H9 (cell line): ENCODE results near the gene FAM221B. TPM values are rescaled to one million over a fixed set of nuclear protein-coding genes. Genes with fewer than 3 reads are reported as not detected.

Experiments
- DNase-seq: peaks from one replicate; pipeline ENCODE4 v3.0.0-alpha.2; 2017
- H2AFZ ChIP-seq: one replicate; pipeline ENCODE4 v1.6.1; 2013; ENCODE audit warnings: mild to moderate bottlenecking, low read length, control low read depth, moderate library complexity
- H2AK5ac ChIP-seq: 2 replicates; pipeline ENCODE4 v1.6.1; 2013; ENCODE audit warnings: low read length, control low read depth, mixed read lengths; ENCODE audit not compliant: insufficient read length
- H2BK120ac ChIP-seq: one replicate; pipeline ENCODE4 v1.6.1; 2013; ENCODE audit warnings: low read depth, mild to moderate bottlenecking, low read length, control low read depth, inconsistent platforms; ENCODE audit not compliant: poor library complexity, severe bottlenecking
- H2BK12ac ChIP-seq: 2 replicates; pipeline ENCODE4 v1.6.1; 2013; ENCODE audit warnings: low read length, control low read depth, mixed read lengths, low read depth; ENCODE audit not compliant: insufficient read length
- H2BK15ac ChIP-seq: 2 replicates; pipeline ENCODE4 v1.6.1; 2013; ENCODE audit warnings: low read depth, low read length, control low read depth
- H2BK20ac ChIP-seq: one replicate; pipeline ENCODE4 v1.6.1; 2013; ENCODE audit warnings: low read depth, mild to moderate bottlenecking, low read length, control low read depth, inconsistent platforms; ENCODE audit not compliant: poor library complexity, severe bottlenecking
- H2BK5ac ChIP-seq: 2 replicates; pipeline ENCODE4 v1.6.1; 2013; ENCODE audit warnings: low read length, control low read depth, mixed read lengths; ENCODE audit not compliant: insufficient read length
- H3K14ac ChIP-seq: 2 replicates; pipeline ENCODE4 v1.6.1; 2013; ENCODE audit warnings: low read length, control low read depth; ENCODE audit not compliant: insufficient read depth
- H3K18ac ChIP-seq: 2 replicates; pipeline ENCODE4 v1.6.1; 2013; ENCODE audit warnings: low read depth, mild to moderate bottlenecking, mixed read lengths, low read length, control low read depth; ENCODE audit not compliant: insufficient read length
- H3K23ac ChIP-seq: 2 replicates; pipeline ENCODE4 v1.6.1; 2013; ENCODE audit warnings: low read length, control low read depth, mixed read lengths, low read depth; ENCODE audit not compliant: insufficient read length
- H3K23me2 ChIP-seq: 2 replicates; pipeline ENCODE4 v1.6.1; 2013; ENCODE audit warnings: low read depth, mild to moderate bottlenecking, mixed read lengths, low read length, control low read depth; ENCODE audit not compliant: insufficient read length, poor library complexity, severe bottlenecking
- H3K27ac ChIP-seq: 2 replicates; pipeline ENCODE4 v1.5.1; 2013; ENCODE audit warnings: low read length, control low read depth, mixed read lengths, low read depth; ENCODE audit not compliant: insufficient read length
- H3K27me3 ChIP-seq: 2 replicates; pipeline ENCODE4 v1.6.1; 2013; ENCODE audit warnings: low read length, control low read depth, inconsistent platforms; ENCODE audit not compliant: insufficient read depth
- H3K4ac ChIP-seq: 2 replicates; pipeline ENCODE4 v1.6.1; 2013; ENCODE audit warnings: low read depth, mild to moderate bottlenecking, control low read depth, inconsistent platforms, low read length, moderate library complexity
- H3K4me1 ChIP-seq: 2 replicates; pipeline ENCODE4 v1.6.1; 2013; ENCODE audit warnings: low read length, control low read depth, inconsistent platforms; ENCODE audit not compliant: insufficient read depth
- H3K4me2 ChIP-seq: 2 replicates; pipeline ENCODE4 v1.6.1; 2013; ENCODE audit warnings: low read length, control low read depth, mixed read lengths; ENCODE audit not compliant: insufficient read length, insufficient read depth
- H3K56ac ChIP-seq: 2 replicates; pipeline ENCODE4 v1.6.1; 2013; ENCODE audit warnings: low read depth, mild to moderate bottlenecking, mixed read lengths, low read length, control low read depth; ENCODE audit not compliant: insufficient read length
- H3K79me1 ChIP-seq: 2 replicates; pipeline ENCODE4 v1.6.1; 2013; ENCODE audit warnings: low read depth, mild to moderate bottlenecking, moderate library complexity, low read length, control low read depth, inconsistent platforms; ENCODE audit not compliant: insufficient read depth, poor library complexity, severe bottlenecking
- H3K79me2 ChIP-seq: 2 replicates; pipeline ENCODE4 v1.6.1; 2013; ENCODE audit warnings: low read length, control low read depth, inconsistent platforms; ENCODE audit not compliant: insufficient read depth
- H3K9ac ChIP-seq: 2 replicates; pipeline ENCODE4 v1.6.1; 2013; ENCODE audit warnings: low read length, control low read depth, mixed read lengths; ENCODE audit not compliant: insufficient read length; ENCODE audit errors: extremely low read depth
- H3K9me3 ChIP-seq: one replicate; pipeline ENCODE4 v1.6.1; 2013; ENCODE audit warnings: low read depth, low read length, inconsistent platforms; ENCODE audit not compliant: control insufficient read depth
- H3T11ph ChIP-seq: one replicate; pipeline ENCODE4 v1.6.1; 2013; ENCODE audit warnings: mild to moderate bottlenecking, low read length, control low read depth, inconsistent platforms
- H4K20me1 ChIP-seq: one replicate; pipeline ENCODE4 v1.6.1; 2013; ENCODE audit not compliant: control insufficient read depth, insufficient read length, insufficient read depth
- H4K5ac ChIP-seq: 2 replicates; pipeline ENCODE4 v1.6.1; 2013; ENCODE audit warnings: low read depth, mild to moderate bottlenecking, mixed read lengths, low read length, control low read depth; ENCODE audit not compliant: insufficient read length
- H4K8ac ChIP-seq: replicated peaks from 2 replicates; pipeline ENCODE4 v1.6.1; 2013; ENCODE audit warnings: low read length, control low read depth, mixed read lengths, low read depth; ENCODE audit not compliant: insufficient read length
- H4K91ac ChIP-seq: 2 replicates; pipeline ENCODE4 v1.6.1; 2013; ENCODE audit warnings: low read depth, mild to moderate bottlenecking, moderate library complexity, mixed read lengths, low read length, control low read depth; ENCODE audit not compliant: insufficient read length
- H3K27ac Mint-ChIP-seq, 3 experiments: 2 replicates in 2 of 3; 3 replicates in 1 of 3; pipeline ENCODE4 v1.8.0; 2020 to 2021; ENCODE audit warnings: mixed read lengths in 3 of 3, mild to moderate bottlenecking in 1 of 3, moderate library complexity in 1 of 3
- H3K27me3 Mint-ChIP-seq: 2 replicates; pipeline ENCODE4 v1.8.0; 2021; ENCODE audit warnings: low read depth, mild to moderate bottlenecking, moderate library complexity, mixed read lengths
- H3K36me3 Mint-ChIP-seq, 3 experiments: 2 replicates in 2 of 3; 3 replicates in 1 of 3; pipeline ENCODE4 v1.8.0; 2020 to 2021; ENCODE audit warnings: low read depth in 3 of 3, mixed read lengths in 3 of 3; ENCODE audit not compliant: insufficient read depth in 1 of 3
- H3K4me1 Mint-ChIP-seq, 2 experiments: 2 replicates each; pipeline ENCODE4 v1.8.0; 2020; ENCODE audit warnings: mixed read lengths in 2 of 2
- H3K4me3 Mint-ChIP-seq, 2 experiments: 2 replicates in 1 of 2; 3 replicates in 1 of 2; pipeline ENCODE4 v1.8.0; 2020 to 2021; ENCODE audit warnings: mild to moderate bottlenecking in 2 of 2, mixed read lengths in 2 of 2, moderate library complexity in 1 of 2
- H3K9me3 Mint-ChIP-seq, 2 experiments: 2 replicates in 1 of 2; 3 replicates in 1 of 2; pipeline ENCODE4 v1.8.0; 2020; ENCODE audit warnings: mild to moderate bottlenecking in 2 of 2, mixed read lengths in 2 of 2, moderate library complexity in 1 of 2
- CTCF ChIP-seq: fragments of 200-600 bp; sonication (generic); conservative IDR thresholded peaks from 3 replicates; pipeline ENCODE4 v1.8.0; 2021; ENCODE audit warnings: antibody characterized with exemption, mild to moderate bottlenecking
- WGBS: extraction: QIAGEN DNeasy Blood & Tissue Kit; methylation state at CpG from one replicate; pipeline ENCODE4 v1.1.7; 2013; ENCODE audit warnings: missing lambda C conversion rate, low lambda C conversion rate, mixed read lengths; ENCODE audit not compliant: insufficient read length; ENCODE audit errors: extremely low coverage; 5-methylcytosine and 5-hydroxymethylcytosine counted together
- long read RNA-seq: library from polyadenylated mRNA; unstranded; transcript quantifications from one replicate; pipeline ENCODE4 v2.0.0, GENCODE V29; 2020
- total RNA-seq: library from RNA; stranded (reverse); gene quantifications from 2 replicates; pipeline ENCODE4 v1.2.1, GENCODE V29; 2021

The FAM221B gene, protein sequence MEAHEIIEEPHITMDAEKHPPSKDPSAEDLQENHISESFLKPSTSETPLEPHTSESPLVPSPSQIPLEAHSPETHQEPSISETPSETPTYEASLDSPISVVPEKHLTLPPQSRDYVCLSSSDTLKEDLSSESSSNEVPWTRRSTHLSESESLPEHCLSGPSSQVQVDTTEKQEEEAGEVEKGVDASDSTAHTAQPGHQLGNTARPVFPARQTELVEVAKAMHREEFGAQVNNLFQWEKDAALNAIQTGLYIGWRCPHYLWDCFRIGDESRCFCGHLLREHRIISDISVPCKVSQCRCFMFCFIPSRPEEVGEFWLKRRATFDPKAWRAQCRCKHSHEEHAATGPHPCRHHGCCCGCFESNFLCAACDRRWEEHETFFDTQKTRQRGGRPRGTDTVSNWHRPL
- total RNA-seq, result not detected in 2 replicates
- long read RNA-seq, result 0 reads

DNA sequence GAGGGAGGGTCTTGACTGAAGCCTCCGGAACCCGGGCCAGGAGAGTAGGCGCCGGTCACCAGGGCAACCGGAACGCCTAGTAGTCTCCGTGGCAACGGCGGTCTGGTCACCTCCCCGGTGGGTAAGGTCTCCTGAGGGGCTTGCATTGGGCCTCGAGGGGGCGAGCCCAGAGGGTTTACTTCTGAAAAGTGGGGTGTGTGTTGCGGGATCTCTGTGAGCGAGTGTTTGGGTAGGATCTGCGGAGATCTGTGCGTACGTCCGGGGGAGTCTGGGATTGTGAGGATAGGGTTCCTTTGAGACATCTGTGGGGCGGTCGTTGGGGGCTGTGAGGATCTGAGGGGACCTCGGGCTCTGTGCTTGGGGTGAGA is at the start of gene FAM221B:
Gene FAM221B (minus strand): TSS at position 17 of the 368 bp plus-strand sequence. CDS start 2,571 bp downstream, outside the sequence.
- H3K27ac Mint-ChIP-seq, result peak within 1 kb of the TSS; percentile 65 to 95 (median 94); a peak in 6 of 7 replicates
- peaks cover 29 to 32% of the 10 kb centered on the region in 2 experiments for H3K4me1 Mint-ChIP-seq
- Histone ChIP-seq H3K4ac (no peak within 1 kb of the TSS), H3K9me3 (no peaks in the 10 kb centered on the region), H2AFZ (peak within 1 kb of the TSS; percentile 97), H3K14ac (peak within 1 kb of the TSS; percentile 67; the same call in 1 of the 2 replicates), H3T11ph (no peak within 1 kb of the TSS), H2BK12ac (no peak within 1 kb of the TSS), H4K20me1 (no peaks in the 10 kb centered on the region), H4K8ac (no peak within 1 kb of the TSS), H3K9ac (peak within 1 kb of the TSS; percentile 66), H2BK15ac (no peak within 1 kb of the TSS), H3K79me2 (no peaks in the 10 kb centered on the region), H3K4me2 (peak within 1 kb of the TSS; percentile 77), H3K56ac (no peak within 1 kb of the TSS), H3K23ac (no peak within 1 kb of the TSS), H3K79me1 (no peaks in the 10 kb centered on the region), H2BK5ac (no peak within 1 kb of the TSS), H4K5ac (no peak within 1 kb of the TSS), H2BK20ac (no peak within 1 kb of the TSS), H2AK5ac (no peak within 1 kb of the TSS), H3K27ac (no peak within 1 kb of the TSS), H2BK120ac (no peak within 1 kb of the TSS), H4K91ac (no peak within 1 kb of the TSS), H3K23me2 (peaks cover 12% of the 10 kb centered on the region), H3K4me1 (peaks cover 6% of the 10 kb centered on the region; the same call in 1 of the 2 replicates), H3K18ac (peak within 1 kb of the TSS; percentile 77), H3K27me3 (no peaks in the 10 kb centered on the region)
- no CpG with 5 or more reads among the region's 21 CpGs for WGBS
- no peak for TF ChIP-seq CTCF
- H3K4me3 Mint-ChIP-seq, result peak within 1 kb of the TSS; percentile 77 to 87
- peaks cover 2% of the 10 kb centered on the region for H3K27me3 Mint-ChIP-seq
- peak; percentile 86 for DNase-seq
- no peaks in the 10 kb centered on the region for H3K36me3 Mint-ChIP-seq
- H3K9me3 Mint-ChIP-seq, result no peaks in the 10 kb centered on the region; a peak in 1 of 5 replicates
